Esophagus muscularis mucosa (tissue), 4 donors: ENCODE data around the gene HLA-DMA.

Source experiments
- CTCF ChIP-seq, 3 experiments: fragments of 200-600 bp in 2 of 3; fragments of 450-650 bp in 1 of 3; sonication (generic) in 2 of 3; IDR thresholded peaks; one replicate each; pipeline ENCODE4 v1.5.1; 2017 to 2019; ENCODE audit warnings: antibody characterized with exemption in 3 of 3, mild to moderate bottlenecking in 2 of 3, moderate library complexity in 1 of 3
- EP300 ChIP-seq: sonication (generic); formaldehyde crosslinking; IDR thresholded peaks from one replicate; pipeline ENCODE4 v1.6.1; 2017; ENCODE audit warnings: antibody characterized with exemption
- POLR2A ChIP-seq: fragments of 450-650 bp; IDR thresholded peaks from one replicate; pipeline ENCODE4 v1.6.1; 2017; ENCODE audit warnings: antibody characterized with exemption, moderate library complexity, mild to moderate bottlenecking, low read depth
- POLR2AphosphoS5 ChIP-seq, 2 donors: sonication (generic); formaldehyde crosslinking; IDR thresholded peaks; one replicate each; pipeline ENCODE4 v1.6.1; 2017; ENCODE audit warnings: antibody characterized with exemption in 2 of 2

- no peak for TF ChIP-seq EP300
- no peak for TF ChIP-seq CTCF (IDR thresholded peaks at IDR 0.05)
- TF ChIP-seq POLR2A = no peak
- no peak for TF ChIP-seq POLR2AphosphoS5 (IDR thresholded peaks at IDR 0.05)
Observed at GRCh38 chr6:32906539-32906938, 46.4 kb downstream of the HLA-DMA start.
